ENCODE results near the gene TSC2.

The TSC2 gene

GRCh38 chr16:2047330-2048115 is at the start of gene TSC2, which contains the start of gene NTHL1:
TSC2 (plus strand) TSS chr16:2047985; CDS start chr16:2048616, 631 bp downstream.
NTHL1 (minus strand) TSS chr16:2047834; CDS start chr16:2047823, 11 bp downstream.
- H3K27ac ChIP-seq = peak within 1 kb of the TSS; percentile 53
- TF ChIP-seq ZFX (IDR thresholded peaks at IDR 0.05; ENCODE audit: borderline replicate concordance) = no peak
- TF ChIP-seq, protein P1, sequence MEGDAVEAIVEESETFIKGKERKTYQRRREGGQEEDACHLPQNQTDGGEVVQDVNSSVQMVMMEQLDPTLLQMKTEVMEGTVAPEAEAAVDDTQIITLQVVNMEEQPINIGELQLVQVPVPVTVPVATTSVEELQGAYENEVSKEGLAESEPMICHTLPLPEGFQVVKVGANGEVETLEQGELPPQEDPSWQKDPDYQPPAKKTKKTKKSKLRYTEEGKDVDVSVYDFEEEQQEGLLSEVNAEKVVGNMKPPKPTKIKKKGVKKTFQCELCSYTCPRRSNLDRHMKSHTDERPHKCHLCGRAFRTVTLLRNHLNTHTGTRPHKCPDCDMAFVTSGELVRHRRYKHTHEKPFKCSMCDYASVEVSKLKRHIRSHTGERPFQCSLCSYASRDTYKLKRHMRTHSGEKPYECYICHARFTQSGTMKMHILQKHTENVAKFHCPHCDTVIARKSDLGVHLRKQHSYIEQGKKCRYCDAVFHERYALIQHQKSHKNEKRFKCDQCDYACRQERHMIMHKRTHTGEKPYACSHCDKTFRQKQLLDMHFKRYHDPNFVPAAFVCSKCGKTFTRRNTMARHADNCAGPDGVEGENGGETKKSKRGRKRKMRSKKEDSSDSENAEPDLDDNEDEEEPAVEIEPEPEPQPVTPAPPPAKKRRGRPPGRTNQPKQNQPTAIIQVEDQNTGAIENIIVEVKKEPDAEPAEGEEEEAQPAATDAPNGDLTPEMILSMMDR (IDR thresholded peaks at IDR 0.05) = peak; percentile 38

DNA sequence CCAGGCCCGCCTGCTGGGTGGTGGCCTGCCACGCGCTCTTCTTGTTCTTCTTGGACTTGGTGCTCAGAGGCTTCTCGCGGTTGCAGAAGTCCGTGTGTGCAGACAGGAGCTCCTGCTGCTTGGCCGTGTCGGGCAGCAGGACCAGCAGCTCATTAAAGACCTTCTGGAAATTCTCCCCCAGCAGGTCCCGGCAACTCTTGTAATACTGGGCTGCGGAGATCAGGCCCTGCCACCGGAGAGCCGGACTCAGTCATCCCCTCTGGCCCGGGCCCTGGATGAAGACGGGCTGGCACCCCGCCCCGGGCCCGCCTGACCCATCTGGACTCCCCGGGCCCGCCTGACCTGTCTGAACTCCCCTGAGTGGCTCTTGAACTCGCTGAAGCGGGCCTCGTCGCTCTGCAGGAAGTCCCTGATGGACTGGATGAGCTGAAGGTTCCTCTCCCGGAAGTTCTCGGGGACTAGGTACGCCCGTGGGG is 49.4 kb upstream of the TSC2 start:
- TF ChIP-seq, protein P1 (IDR thresholded peaks at IDR 0.05) = no peak
- no peak for TF ChIP-seq ZFX (IDR thresholded peaks at IDR 0.05; ENCODE audit: borderline replicate concordance)
- no peak overlapping the region for H3K27ac ChIP-seq

DNA sequence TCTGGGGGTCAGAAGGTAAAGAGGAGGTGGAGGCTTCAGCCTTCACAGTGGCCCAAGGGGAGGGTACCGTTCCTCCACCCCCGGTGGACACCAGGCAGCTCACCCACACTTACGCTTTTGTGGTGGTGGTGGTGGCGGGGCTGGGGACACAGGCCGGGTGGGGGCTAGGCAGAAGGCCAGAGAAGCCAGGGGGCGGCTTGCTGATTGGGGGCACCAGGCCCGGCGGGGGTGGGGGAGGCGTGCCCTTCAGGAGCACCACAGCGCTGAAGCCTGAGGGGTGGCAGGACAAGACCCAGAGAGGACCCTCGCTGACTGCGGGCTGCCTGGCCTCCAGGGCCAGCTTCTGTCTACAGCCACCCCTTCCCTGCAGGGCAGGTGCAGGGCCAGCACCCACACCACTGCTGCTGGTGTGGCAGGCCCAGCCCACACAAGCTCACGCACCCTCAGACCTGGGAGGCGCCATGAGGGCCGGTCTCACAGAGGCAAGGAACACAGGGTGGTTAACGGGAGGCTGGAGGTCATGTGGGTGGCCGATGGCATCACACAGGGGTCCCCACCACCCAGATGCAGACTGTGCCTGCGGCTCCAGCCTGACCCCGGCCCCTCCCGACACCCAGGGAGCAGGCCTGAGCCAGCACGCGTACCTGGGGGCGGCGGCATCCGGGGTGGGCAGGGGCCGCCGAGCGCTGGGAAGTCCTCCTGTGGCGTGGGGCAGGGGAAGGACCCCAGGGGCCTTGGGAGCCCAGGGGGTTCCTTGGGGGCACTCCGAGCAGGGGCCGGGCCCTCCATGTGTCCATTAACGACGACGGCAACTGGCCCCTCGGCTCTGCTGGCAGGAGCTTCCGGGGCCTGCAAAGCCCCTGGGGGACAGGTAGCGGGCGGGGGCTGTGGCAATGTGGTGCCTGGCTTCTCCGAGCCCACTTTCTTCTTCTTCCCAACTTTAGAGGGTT is 48.7 kb upstream of the TSC2 start:
- no peak overlapping the region for H3K27ac ChIP-seq
- no peak for TF ChIP-seq ZFX (IDR thresholded peaks at IDR 0.05; ENCODE audit: borderline replicate concordance)
- TF ChIP-seq, protein P1 (IDR thresholded peaks at IDR 0.05) = no peak

- TF ChIP-seq, protein P1 (IDR thresholded peaks at IDR 0.05) = no peak
- no peak for TF ChIP-seq ZFX (IDR thresholded peaks at IDR 0.05; ENCODE audit: borderline replicate concordance)
Observed at GRCh38 chr16:1999866-2000514, 47.8 kb upstream of the TSC2 start.

GRCh38 chr16:2001035-2001434 is 46.8 kb upstream of the TSC2 start:
- no peak for TF ChIP-seq ZFX (IDR thresholded peaks at IDR 0.05; ENCODE audit: borderline replicate concordance)
- TF ChIP-seq, protein P1 (IDR thresholded peaks at IDR 0.05) = no peak
- no peak overlapping the region for H3K27ac ChIP-seq

More at GRCh38 chr16:1999866-2000514, 47.8 kb upstream of the TSC2 start:
- no peak overlapping the region for H3K27ac ChIP-seq

DNA sequence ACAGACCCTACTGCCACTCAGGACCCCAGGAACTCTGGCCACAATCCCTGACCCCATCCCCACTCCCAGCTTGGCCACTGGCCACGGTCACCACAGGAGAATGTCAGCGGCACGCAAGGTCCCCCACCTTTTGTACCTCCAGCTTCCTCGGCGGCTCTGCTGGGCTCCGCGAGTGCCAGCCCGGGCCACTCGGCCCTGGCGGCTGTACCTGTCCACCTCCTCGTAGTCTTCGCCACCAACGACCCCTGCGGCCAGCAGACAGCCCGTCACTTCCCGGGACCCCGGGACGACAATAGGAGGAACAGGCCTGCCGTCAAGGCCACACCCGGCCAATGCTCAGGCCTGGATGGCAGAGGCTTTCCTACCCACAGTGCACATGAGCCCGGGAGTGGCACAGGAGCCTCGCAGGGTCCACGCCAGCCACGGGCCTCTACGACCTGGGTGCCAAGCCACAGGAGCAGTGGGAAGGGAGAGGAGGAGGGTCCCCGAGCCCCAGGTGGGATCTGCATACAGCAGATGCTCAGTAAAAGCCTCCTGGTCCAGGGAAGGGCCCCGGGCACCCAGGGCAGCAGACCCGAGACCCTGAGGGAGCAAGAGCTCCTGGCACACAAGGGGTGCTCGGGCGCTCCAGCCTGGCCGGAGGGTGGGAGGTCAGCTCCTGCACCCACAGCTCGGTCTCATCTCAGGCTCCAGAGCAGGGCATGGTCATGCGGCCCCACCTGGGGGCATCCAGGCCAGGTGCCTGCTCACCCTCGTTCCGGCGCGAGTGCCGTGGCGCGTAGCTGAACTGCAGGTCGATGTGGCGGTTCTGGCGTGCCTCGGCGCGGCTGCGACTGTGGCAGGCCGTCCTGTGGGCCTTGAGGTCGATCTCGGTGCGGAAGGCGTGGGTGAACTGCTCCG is 46.1 kb upstream of the TSC2 start:
- TF ChIP-seq ZFX (IDR thresholded peaks at IDR 0.05; ENCODE audit: borderline replicate concordance) = no peak
- TF ChIP-seq, protein P1 (IDR thresholded peaks at IDR 0.05) = no peak
- no peak overlapping the region for H3K27ac ChIP-seq

Measured in 22Rv1 (cell line).